Stomach (tissue), 4 donors: ENCODE measurements around the gene LNX2.

Experiments used
- POLR2A ChIP-seq, 4 donors: fragments of 450-650 bp; IDR thresholded peaks; one replicate each; pipeline ENCODE4 v1.6.1; 2016; ENCODE audit warnings: antibody characterized with exemption in 4 of 4, control low read depth in 2 of 4, mild to moderate bottlenecking in 1 of 4, moderate library complexity in 1 of 4
- TF ChIP-seq, protein P1 (sequence below), 7 experiments: fragments of 450-650 bp in 4 of 7; fragments of 200-600 bp in 3 of 7; sonication (generic) in 3 of 7; IDR thresholded peaks; one replicate each; pipeline ENCODE4 v1.5.1; 2016 to 2019; ENCODE audit warnings: antibody characterized with exemption in 7 of 7, control low read depth in 2 of 7, mild to moderate bottlenecking in 1 of 7

DNA sequence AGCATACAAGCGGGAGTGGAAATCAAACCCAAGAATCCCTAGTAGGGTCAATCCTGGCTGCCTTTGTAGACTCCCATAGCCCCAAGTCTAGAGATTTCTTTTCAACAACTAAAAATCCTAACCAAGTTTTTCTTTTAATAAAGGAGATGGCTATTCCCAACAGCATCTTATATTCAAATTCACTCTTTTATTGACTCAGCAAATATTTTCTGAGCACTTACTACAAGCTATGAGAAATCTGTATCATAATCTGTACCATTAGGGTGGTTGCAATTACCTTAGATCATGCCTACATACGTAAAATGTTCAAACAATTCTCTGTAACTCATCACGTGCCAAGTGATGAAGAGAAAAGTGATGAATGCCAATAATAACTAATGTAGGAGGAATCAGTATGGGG is 54.5 kb downstream of the LNX2 start:
- TF ChIP-seq, protein P1, sequence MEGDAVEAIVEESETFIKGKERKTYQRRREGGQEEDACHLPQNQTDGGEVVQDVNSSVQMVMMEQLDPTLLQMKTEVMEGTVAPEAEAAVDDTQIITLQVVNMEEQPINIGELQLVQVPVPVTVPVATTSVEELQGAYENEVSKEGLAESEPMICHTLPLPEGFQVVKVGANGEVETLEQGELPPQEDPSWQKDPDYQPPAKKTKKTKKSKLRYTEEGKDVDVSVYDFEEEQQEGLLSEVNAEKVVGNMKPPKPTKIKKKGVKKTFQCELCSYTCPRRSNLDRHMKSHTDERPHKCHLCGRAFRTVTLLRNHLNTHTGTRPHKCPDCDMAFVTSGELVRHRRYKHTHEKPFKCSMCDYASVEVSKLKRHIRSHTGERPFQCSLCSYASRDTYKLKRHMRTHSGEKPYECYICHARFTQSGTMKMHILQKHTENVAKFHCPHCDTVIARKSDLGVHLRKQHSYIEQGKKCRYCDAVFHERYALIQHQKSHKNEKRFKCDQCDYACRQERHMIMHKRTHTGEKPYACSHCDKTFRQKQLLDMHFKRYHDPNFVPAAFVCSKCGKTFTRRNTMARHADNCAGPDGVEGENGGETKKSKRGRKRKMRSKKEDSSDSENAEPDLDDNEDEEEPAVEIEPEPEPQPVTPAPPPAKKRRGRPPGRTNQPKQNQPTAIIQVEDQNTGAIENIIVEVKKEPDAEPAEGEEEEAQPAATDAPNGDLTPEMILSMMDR (IDR thresholded peaks at IDR 0.05): no peak
- TF ChIP-seq POLR2A (IDR thresholded peaks at IDR 0.05): no peak
